ENCODE measurements around the gene PLIN4. TPM values are rescaled to one million over a fixed set of nuclear protein-coding genes. Genes with fewer than 3 reads are reported as not detected.

PLIN4 gene
- total RNA-seq, 1 donor from 2014 or later = 1.3 TPM

DNA sequence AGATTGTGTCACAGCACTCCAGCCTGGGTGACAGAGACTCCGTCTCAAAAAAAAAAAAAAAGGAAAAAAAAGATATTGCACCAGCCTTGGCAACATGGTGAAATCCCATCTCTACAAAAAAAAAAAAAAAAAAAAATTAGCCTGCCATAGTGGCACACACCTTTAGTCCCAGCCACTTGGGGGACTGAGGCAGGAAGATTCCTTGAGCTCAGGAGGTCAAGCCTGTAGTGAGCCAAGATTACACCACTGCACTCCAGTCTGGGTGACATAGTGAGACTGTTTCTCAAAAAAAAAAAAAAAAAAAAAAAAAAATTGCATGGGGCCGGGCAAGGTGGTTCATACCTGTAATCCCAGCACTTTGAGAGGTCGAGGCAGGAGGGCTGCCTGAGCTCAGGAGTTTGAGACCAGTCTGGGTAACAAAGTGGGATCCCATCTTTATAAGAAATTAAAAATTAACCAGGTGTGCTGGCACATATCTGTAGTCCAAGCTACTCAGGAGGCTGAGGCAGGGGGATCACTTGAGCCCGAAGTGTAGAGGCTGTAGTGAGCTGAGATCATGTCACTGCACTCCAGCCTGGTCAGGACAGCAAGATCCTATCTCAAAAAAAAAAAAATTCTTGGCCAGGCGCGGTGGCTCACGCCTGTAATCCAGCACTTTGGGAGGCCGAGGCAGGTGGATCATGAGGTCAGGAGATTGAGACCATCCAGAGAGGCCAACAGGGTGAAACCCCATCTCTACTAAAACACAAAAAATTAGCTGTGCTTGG lies 53.3 kb downstream of the PLIN4 start:
- H3K27me3 Mint-ChIP-seq = no peaks in the 10 kb centered on the region
- H3K4me1 Mint-ChIP-seq (ENCODE audit: low read depth) = no peaks in the 10 kb centered on the region
- H3K36me3 Mint-ChIP-seq (ENCODE audit: insufficient read depth) = no peaks in the 10 kb centered on the region
- no peak for DNase-seq (ENCODE audit: low spot score, unreplicated experiment)
- no peak for TF ChIP-seq CTCF (IDR thresholded peaks at IDR 0.05; ENCODE audit: unreplicated experiment)
- no peaks in the 10 kb centered on the region for H3K9me3 Mint-ChIP-seq (ENCODE audit: low read depth)
- H3K4me3 Mint-ChIP-seq (ENCODE audit: low read depth) = no peak overlapping the region
- H3K27ac Mint-ChIP-seq = no peak overlapping the region

DNA sequence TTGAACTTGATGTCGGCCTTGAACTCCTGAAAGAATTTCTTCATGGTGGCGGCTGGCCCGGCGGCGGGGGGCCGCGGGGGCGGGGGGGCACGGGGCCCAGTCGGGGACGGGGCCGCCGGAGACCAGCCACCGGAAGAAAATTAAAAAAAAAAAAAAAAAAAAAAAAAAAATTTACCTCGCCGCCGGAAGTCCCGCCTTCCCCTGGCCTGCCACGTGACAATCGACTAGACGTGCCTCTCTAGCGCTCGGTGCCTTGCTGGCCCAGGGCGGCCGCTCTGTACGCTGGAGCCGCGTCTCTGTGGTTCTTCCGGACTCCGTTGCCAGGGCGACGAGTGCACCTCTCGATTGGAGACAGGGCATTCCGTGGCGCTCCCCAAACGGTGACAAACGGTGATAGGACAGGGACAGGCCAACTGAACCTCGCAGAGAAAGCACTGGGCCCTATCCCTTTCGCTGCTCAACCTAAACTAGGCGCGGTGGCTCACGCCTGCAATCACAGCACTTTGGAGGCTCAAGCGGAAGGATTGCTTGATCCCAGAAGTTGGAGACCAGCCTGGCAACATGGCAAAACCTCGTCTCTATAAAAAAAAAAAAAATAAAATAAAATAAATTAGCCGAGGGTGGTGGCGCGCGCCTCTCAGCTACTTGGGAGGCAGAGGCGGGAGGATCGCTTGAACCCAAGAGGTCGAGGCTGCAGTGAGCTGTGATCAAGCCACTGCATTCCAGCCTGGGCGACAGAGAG lies 60.5 kb downstream of the PLIN4 start, which contains the start of gene UBXN6:
TSS of gene UBXN6 (minus strand) at position 141 of the 742 bp plus-strand sequence. CDS start at position 44, 97 bp downstream.
- TF ChIP-seq CTCF (IDR thresholded peaks at IDR 0.05; ENCODE audit: unreplicated experiment) = no peak
- H3K27me3 Mint-ChIP-seq = no peaks in the 10 kb centered on the region
- H3K36me3 Mint-ChIP-seq (ENCODE audit: insufficient read depth) = no peaks in the 10 kb centered on the region
- H3K4me1 Mint-ChIP-seq (ENCODE audit: low read depth) = peaks cover 12% of the 10 kb centered on the region
- H3K4me3 Mint-ChIP-seq (ENCODE audit: low read depth) = peak within 1 kb of the TSS; percentile 88
- peak; percentile 93 for DNase-seq (ENCODE audit: low spot score, unreplicated experiment)
- H3K9me3 Mint-ChIP-seq (ENCODE audit: low read depth) = no peaks in the 10 kb centered on the region
- H3K27ac Mint-ChIP-seq = peak within 1 kb of the TSS; percentile 97

DNA sequence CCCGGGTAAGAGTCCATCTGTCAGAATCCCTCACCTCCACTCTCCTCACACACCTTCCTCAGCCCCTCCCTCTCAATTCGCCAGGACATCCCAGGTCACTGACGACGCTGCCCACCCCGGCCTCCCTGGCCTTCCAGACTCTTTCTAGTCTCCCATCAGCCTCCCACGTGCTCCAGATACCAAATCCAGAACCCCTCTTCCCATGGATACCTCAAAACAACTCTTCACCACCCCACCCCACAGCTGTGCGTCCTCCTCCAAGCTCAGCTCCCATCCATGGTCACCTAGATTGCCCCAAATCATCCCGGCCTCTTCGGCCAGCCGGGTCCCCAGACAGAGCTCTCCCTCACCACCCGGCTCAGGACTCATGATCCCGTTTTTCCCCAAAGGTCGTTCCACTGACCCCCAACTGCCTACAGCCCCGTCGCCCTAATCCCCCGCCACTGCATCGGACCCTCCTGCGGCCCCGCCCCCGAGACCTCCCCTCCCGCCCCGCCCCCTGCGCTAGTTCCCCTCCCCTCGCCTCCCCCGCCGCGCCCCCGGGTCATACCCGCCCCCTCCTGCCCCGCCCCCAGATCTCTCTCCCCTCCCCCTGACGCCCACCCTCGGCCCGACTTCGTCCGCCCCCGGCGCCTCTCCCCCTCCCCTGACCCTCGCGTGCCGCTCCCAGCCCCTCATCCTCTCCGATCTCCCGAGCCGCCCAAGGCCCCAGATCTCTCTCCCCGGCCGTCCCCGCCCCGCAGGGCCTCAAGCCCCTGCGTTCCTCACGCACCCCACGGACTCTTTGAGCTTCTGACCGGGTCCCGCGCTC lies 61.2 kb downstream of the PLIN4 start:
- Mint-ChIP-seq H3K9me3 (ENCODE audit: low read depth) (no peaks in the 10 kb centered on the region), H3K4me3 (ENCODE audit: low read depth) (peak overlapping the region; percentile 88), H3K36me3 (ENCODE audit: insufficient read depth) (no peaks in the 10 kb centered on the region), H3K27ac (peak overlapping the region; percentile 97), H3K4me1 (ENCODE audit: low read depth) (peaks cover 12% of the 10 kb centered on the region), H3K27me3 (no peaks in the 10 kb centered on the region)
- DNase-seq (ENCODE audit: low spot score, unreplicated experiment) = peak; percentile 52
- no peak for TF ChIP-seq CTCF (IDR thresholded peaks at IDR 0.05; ENCODE audit: unreplicated experiment)

GRCh38 chr19:4456476-4456842 lies 61.8 kb downstream of the PLIN4 start:
- Mint-ChIP-seq H3K4me3 (ENCODE audit: low read depth) (peak overlapping the region; percentile 88), H3K27ac (peak overlapping the region; percentile 87), H3K36me3 (ENCODE audit: insufficient read depth) (no peaks in the 10 kb centered on the region), H3K4me1 (ENCODE audit: low read depth) (peaks cover 12% of the 10 kb centered on the region), H3K9me3 (ENCODE audit: low read depth) (no peaks in the 10 kb centered on the region), H3K27me3 (no peaks in the 10 kb centered on the region)
- DNase-seq (ENCODE audit: low spot score, unreplicated experiment) = no peak
- TF ChIP-seq CTCF (IDR thresholded peaks at IDR 0.05; ENCODE audit: unreplicated experiment) = no peak
